ENCODE data around the gene SCO2. TPM values are rescaled to one million over a fixed set of nuclear protein-coding genes. Genes with fewer than 3 reads are reported as not detected.

The SCO2 gene
- total and polyA plus RNA-seq, 9 of the 15 experiments (the other 6 are each of a cell fraction or from before 2014, with no cell fraction given): 0.34 to 4.0 (median 1.1) TPM; not detected in 3

- H3K27ac ChIP-seq (ENCODE audit: extremely low read depth, low read depth, low read length): no peak overlapping the region
- FAIRE-seq: no peak
- H3K4me2 ChIP-seq (ENCODE audit: insufficient read depth, low read length): no peak overlapping the region
- WGBS (ENCODE audit: insufficient coverage, low coverage, missing lambda C conversion rate): 21% methylated on average over 6 of the region's 8 CpGs
- H3K9me1 ChIP-seq (ENCODE audit: control insufficient read depth, insufficient read depth, low read length): no peaks in the 10 kb centered on the region
- in situ Hi-C loops (cut with MboI): no loop called here
- TF ChIP-seq MCM7 (IDR thresholded peaks at IDR 0.05) (no peak), EHMT2 (IDR thresholded peaks at IDR 0.05) (no peak), NCOA2 (IDR thresholded peaks at IDR 0.05; ENCODE audit: partially characterized antibody in 2 of 2) (no peak), ZSCAN29 (IDR thresholded peaks at IDR 0.05) (no peak), TOE1 (IDR thresholded peaks at IDR 0.05; ENCODE audit: borderline replicate concordance) (no peak), TOE1 (CRISPR knock-in tag; IDR thresholded peaks at IDR 0.05; ENCODE audit: borderline replicate concordance, low read depth) (no peak), POLR2B (IDR thresholded peaks at IDR 0.05; ENCODE audit: low read depth, partially characterized antibody) (no peak), GATAD2B (IDR thresholded peaks at IDR 0.05; ENCODE audit: borderline replicate concordance) (no peak), HIVEP1 (CRISPR knock-in tag; IDR thresholded peaks at IDR 0.05) (no peak), ZNF197 (CRISPR knock-in tag; IDR thresholded peaks at IDR 0.05; ENCODE audit: low read depth) (no peak), TCF15 (CRISPR knock-in tag; IDR thresholded peaks at IDR 0.05) (no peak), PHTF2 (CRISPR knock-in tag; IDR thresholded peaks at IDR 0.05) (no peak), ZNF77 (CRISPR knock-in tag; IDR thresholded peaks at IDR 0.05) (no peak), LEF1 (IDR thresholded peaks at IDR 0.05) (no peak), ARID2 (IDR thresholded peaks at IDR 0.05) (no peak), BRD9 (IDR thresholded peaks at IDR 0.05; ENCODE audit: low read depth, partially characterized antibody) (no peak), ZNF584 (CRISPR knock-in tag; IDR thresholded peaks at IDR 0.05; ENCODE audit: low read depth) (no peak), SREBF2 (CRISPR knock-in tag; IDR thresholded peaks at IDR 0.05) (no peak)
- TF ChIP-seq, protein P1, sequence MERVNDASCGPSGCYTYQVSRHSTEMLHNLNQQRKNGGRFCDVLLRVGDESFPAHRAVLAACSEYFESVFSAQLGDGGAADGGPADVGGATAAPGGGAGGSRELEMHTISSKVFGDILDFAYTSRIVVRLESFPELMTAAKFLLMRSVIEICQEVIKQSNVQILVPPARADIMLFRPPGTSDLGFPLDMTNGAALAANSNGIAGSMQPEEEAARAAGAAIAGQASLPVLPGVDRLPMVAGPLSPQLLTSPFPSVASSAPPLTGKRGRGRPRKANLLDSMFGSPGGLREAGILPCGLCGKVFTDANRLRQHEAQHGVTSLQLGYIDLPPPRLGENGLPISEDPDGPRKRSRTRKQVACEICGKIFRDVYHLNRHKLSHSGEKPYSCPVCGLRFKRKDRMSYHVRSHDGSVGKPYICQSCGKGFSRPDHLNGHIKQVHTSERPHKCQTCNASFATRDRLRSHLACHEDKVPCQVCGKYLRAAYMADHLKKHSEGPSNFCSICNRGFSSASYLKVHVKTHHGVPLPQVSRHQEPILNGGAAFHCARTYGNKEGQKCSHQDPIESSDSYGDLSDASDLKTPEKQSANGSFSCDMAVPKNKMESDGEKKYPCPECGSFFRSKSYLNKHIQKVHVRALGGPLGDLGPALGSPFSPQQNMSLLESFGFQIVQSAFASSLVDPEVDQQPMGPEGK (CRISPR knock-in tag; IDR thresholded peaks at IDR 0.05; ENCODE audit: borderline replicate concordance): no peak
- TF ChIP-seq, protein P2, sequence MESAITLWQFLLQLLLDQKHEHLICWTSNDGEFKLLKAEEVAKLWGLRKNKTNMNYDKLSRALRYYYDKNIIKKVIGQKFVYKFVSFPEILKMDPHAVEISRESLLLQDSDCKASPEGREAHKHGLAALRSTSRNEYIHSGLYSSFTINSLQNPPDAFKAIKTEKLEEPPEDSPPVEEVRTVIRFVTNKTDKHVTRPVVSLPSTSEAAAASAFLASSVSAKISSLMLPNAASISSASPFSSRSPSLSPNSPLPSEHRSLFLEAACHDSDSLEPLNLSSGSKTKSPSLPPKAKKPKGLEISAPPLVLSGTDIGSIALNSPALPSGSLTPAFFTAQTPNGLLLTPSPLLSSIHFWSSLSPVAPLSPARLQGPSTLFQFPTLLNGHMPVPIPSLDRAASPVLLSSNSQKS (CRISPR knock-in tag; IDR thresholded peaks at IDR 0.05): no peak
- TF ChIP-seq, protein P3, sequence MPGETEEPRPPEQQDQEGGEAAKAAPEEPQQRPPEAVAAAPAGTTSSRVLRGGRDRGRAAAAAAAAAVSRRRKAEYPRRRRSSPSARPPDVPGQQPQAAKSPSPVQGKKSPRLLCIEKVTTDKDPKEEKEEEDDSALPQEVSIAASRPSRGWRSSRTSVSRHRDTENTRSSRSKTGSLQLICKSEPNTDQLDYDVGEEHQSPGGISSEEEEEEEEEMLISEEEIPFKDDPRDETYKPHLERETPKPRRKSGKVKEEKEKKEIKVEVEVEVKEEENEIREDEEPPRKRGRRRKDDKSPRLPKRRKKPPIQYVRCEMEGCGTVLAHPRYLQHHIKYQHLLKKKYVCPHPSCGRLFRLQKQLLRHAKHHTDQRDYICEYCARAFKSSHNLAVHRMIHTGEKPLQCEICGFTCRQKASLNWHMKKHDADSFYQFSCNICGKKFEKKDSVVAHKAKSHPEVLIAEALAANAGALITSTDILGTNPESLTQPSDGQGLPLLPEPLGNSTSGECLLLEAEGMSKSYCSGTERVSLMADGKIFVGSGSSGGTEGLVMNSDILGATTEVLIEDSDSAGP (CRISPR knock-in tag; IDR thresholded peaks at IDR 0.05): no peak
- CTCF ChIA-PET (ENCODE audit: low intra/inter-chr PET ratio): no interaction called here
- H3K4me1 ChIP-seq (replicated peaks in 1 of 2; ENCODE audit: control insufficient read depth in 2 of 2, insufficient read depth in 2 of 2, low read length in 2 of 2): peaks cover 0 to 37% of the 10 kb centered on the region in 2 experiments; a peak in 3 of 5 replicates
- BruUV-seq (replicated peaks): no TSS peak
- POLR2A ChIA-PET: interaction anchor here (0.7 to 1.5 kb wide), 3 partner anchors 11 to 23 kb away, joined by 3 to 5 read pairs (median 4); partner anchors contain the start of gene SYCE3
- H3K9ac ChIP-seq (ENCODE audit: insufficient read depth in 1 of 2, low read depth in 2 of 2, low read length in 2 of 2): no peak overlapping the region
- H3K4me3 ChIP-seq: no peak overlapping the region
- H2AFZ ChIP-seq (ENCODE audit: low read depth, low read length): no peak overlapping the region
- no peaks in the 10 kb centered on the region for H3K36me3 ChIP-seq (ENCODE audit: control insufficient read depth, insufficient read depth, low read length)
- ATAC-seq: no peak
- no peaks in the 10 kb centered on the region for H4K20me1 ChIP-seq (replicated peaks; ENCODE audit: control insufficient read depth, insufficient read depth, low read length)
- no peaks in the 10 kb centered on the region for H3K79me2 ChIP-seq (ENCODE audit: control insufficient read depth, insufficient read depth, low read length)
- no peak for DNase-seq (ENCODE audit: extremely low read depth in 1 of 4, low spot score in 3 of 4)
- peaks cover 0 to 11% of the 10 kb centered on the region in 2 experiments; a peak in 1 of 5 replicates for H3K27me3 ChIP-seq (ENCODE audit: control insufficient read depth in 2 of 2, insufficient read depth in 2 of 2, low read length in 2 of 2)
- intact Hi-C loops (cut with micrococcal nuclease): no loop called here
- no peaks in the 10 kb centered on the region for H3K9me3 ChIP-seq (replicated peaks; ENCODE audit: control insufficient read depth, insufficient read depth, low read depth, low read length)
Measured at GRCh38 chr22:50550395-50550794, 25.0 kb upstream of the SCO2 start.
